ENCODE data around the gene BMPR2. TPM values are rescaled to one million over a fixed set of nuclear protein-coding genes. Genes with fewer than 3 reads are reported as not detected.
"Not testable (repeated sequence)": the region's sequence is repeated elsewhere in the genome, so short reads cannot be mapped to it uniquely, and the experiment has no call there.

Gene BMPR2
- polyA plus RNA-seq, 1 experiment, result 30.9 TPM

DNA sequence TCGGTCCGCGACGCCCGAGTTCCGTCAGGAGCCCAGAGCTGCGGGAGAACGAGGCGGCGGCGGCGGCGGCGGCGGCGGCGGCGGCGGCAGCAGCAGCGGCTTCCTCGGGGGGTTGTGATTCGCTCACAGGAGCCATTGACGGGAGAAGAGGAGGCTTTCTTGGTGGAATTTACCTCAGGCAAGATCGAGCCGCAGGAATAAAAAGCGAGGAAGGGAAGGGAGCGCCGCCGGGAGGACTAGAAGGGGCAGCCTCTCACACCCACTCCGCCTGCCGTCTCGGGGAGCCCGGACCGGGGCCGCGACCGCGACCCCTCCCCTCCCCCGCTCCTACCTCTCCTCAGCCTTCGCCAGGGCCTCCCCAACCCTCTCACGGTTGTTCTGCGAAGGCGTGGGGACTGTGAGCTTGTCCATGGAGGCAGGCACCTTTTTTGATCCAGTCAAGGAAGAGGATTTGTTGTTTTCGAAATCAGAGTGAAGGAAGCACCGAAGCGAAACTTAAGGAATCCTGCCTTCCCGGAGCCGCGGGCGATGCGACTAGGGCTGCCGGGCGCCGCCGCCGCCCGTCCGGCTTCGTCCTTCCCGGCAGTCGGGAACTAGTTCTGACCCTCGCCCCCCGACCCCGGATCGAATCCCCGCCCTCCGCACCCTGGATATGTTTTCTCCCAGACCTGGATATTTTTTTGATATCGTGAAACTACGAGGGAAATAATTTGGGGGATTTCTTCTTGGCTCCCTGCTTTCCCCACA, 506 bp downstream of the BMPR2 start:
- Histone ChIP-seq H3K4me3 (ENCODE audit: low read depth, low read length) (peak overlapping the region; percentile 77), H3K36me3 (ENCODE audit: control insufficient read depth, insufficient read depth, low read length) (no peaks in the 10 kb centered on the region), H3K27me3 (ENCODE audit: control insufficient read depth, insufficient read depth, low read length) (no peaks in the 10 kb centered on the region)
- ChIA-PET CTCF (no interaction called here), POLR2A (interaction anchor here (0.5 to 0.8 kb wide), 2 partner anchors 11 to 32 kb away, joined by 4 to 13 read pairs; no protein-coding TSS in a partner anchor)
- TF ChIP-seq CTCF (IDR thresholded peaks at IDR 0.05; ENCODE audit: insufficient read depth, low read depth, low read length), result no peak
- no peak for DNase-seq (ENCODE audit: low read depth)

DNA sequence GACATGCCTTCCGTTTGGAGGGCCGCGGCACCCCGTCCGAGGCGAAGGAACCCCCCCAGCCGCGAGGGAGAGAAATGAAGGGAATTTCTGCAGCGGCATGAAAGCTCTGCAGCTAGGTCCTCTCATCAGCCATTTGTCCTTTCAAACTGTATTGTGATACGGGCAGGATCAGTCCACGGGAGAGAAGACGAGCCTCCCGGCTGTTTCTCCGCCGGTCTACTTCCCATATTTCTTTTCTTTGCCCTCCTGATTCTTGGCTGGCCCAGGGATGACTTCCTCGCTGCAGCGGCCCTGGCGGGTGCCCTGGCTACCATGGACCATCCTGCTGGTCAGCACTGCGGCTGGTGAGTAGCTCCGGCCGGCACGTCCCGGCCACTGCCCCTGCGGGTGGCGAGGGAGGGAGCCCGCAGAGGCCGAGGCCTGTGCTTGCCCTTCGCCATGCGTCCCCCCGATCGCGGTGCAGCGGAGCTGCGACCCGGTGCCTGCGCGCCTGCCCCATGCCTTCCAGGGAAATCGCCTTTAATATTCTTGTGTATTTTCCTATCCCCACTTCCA, 1.2 kb downstream of the BMPR2 start:
- CTCF ChIA-PET, result no interaction called here
- no peak for DNase-seq (ENCODE audit: low read depth)
- Histone ChIP-seq H3K36me3 (ENCODE audit: control insufficient read depth, insufficient read depth, low read length) (no peaks in the 10 kb centered on the region), H3K27me3 (ENCODE audit: control insufficient read depth, insufficient read depth, low read length) (no peaks in the 10 kb centered on the region), H3K4me3 (ENCODE audit: low read depth, low read length) (peak overlapping the region; percentile 77)
- POLR2A ChIA-PET, result no interaction called here
- no peak for TF ChIP-seq CTCF (IDR thresholded peaks at IDR 0.05; ENCODE audit: insufficient read depth, low read depth, low read length)

DNA sequence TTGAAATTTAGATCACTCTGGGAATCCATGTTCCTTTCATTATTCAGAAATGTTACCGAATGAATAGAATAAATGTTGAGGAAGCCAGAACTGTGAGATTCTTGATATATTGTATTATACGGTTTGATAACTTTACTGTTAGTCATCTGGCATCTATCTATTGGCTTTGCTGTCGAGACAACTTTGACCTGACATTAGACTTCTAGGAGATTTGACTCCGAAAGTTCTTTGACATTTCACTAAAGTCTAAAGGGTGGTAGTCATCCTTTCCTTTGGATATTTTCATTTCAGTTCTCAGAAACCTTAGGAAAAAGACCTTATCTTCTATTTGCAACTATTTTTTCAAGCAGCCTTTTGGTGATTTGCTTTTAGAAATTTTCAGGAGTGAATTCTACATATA, 1.9 kb downstream of the BMPR2 start:
- DNase-seq (ENCODE audit: low read depth), result no peak
- ChIA-PET CTCF (no interaction called here), POLR2A (no interaction called here)
- H3K4me3 ChIP-seq (ENCODE audit: low read depth, low read length), result peak overlapping the region; percentile 77
- TF ChIP-seq CTCF (IDR thresholded peaks at IDR 0.05; ENCODE audit: insufficient read depth, low read depth, low read length), result no peak
- no peaks in the 10 kb centered on the region for H3K27me3 ChIP-seq (ENCODE audit: control insufficient read depth, insufficient read depth, low read length)
- H3K36me3 ChIP-seq (ENCODE audit: control insufficient read depth, insufficient read depth, low read length), result no peaks in the 10 kb centered on the region

DNA sequence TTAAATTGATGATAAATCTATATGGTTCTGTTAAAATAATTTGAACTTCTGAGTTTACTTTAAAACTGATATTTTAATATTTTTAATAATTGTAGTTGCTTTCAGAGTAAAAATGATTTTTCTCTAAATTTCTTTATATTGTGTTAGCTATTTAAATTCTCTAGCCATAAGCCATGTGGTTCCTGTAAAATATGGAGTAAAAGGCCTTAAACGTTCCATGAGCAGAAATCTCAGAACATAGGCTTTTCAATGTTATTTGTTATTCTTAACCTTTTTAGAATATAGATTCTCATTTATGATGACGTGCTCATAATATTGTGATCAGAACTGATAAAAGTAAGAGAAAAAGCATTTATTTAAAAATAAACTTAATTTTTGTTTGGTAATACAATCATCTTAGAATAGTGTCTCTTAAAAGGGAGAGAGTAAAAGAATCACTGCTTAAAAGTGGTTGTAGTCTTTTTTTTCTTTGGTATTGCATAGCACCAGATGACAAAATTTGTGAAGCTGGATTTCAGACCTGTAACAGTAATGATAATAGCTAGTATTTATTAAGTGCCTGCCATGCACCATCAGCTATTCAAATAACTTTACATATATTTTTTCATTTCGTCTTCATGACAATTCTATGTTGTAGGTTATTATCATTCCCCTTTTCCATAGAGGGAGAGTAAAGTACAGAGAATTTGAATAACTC, 2.7 kb downstream of the BMPR2 start:
- CTCF ChIA-PET, result no interaction called here
- Histone ChIP-seq H3K4me3 (ENCODE audit: low read depth, low read length) (peak overlapping the region; percentile 77), H3K27me3 (ENCODE audit: control insufficient read depth, insufficient read depth, low read length) (no peaks in the 10 kb centered on the region), H3K36me3 (ENCODE audit: control insufficient read depth, insufficient read depth, low read length) (no peaks in the 10 kb centered on the region)
- POLR2A ChIA-PET, result no interaction called here
- no peak for DNase-seq (ENCODE audit: low read depth)
- TF ChIP-seq CTCF (IDR thresholded peaks at IDR 0.05; ENCODE audit: insufficient read depth, low read depth, low read length), result no peak

DNA sequence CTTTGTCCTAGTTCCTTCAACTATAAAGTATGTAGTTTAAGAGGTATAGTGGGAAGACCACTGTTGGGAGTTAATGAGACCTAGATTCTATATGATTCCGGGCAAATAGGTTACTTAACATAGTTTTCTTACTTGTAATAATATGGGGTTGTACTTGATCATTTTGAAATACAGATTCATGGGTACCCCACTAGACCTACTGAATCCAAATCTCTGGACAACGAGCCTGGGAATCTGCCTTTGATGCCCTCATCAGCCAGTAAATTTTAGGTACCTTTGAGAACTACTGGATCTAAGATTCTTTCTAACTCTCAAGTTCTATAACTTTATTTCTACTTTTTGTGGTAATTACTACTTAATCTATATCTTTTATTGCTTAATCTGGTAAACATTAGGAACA, 6.6 kb downstream of the BMPR2 start:
- H3K4me3 ChIP-seq (ENCODE audit: low read depth, low read length), result no peak overlapping the region
- no peak for DNase-seq (ENCODE audit: low read depth)
- no peaks in the 10 kb centered on the region for H3K36me3 ChIP-seq (ENCODE audit: control insufficient read depth, insufficient read depth, low read length)
- H3K27me3 ChIP-seq (ENCODE audit: control insufficient read depth, insufficient read depth, low read length), result no peaks in the 10 kb centered on the region
- TF ChIP-seq CTCF (IDR thresholded peaks at IDR 0.05; ENCODE audit: insufficient read depth, low read depth, low read length), result no peak
- ChIA-PET POLR2A (no interaction called here), CTCF (no interaction called here)

DNA sequence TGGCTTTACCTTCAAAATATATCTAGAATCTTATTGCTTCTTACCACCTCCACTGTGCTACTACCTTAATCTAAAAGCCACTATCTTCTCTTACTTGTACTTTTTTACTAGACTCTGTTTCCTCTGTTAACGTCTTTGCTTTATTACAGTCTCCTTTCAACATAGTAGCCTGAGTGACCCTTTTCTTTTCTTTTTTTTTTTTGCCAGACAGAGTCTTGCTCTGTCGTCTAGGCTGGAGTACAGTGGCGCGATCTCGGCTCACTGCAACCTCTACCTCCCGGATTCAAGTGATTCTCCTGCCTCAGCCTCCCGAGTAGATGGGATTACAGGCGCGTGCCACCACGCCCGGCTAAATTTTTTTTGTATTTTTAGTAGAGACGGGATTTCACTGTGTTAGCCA, 10.4 kb downstream of the BMPR2 start:
- POLR2A ChIA-PET, CTCF ChIA-PET: not testable (repeated sequence)

More for the DNA sequence above, 10.4 kb downstream of the BMPR2 start:
- not testable (repeated sequence) for H3K36me3 ChIP-seq (ENCODE audit: control insufficient read depth, insufficient read depth, low read length); DNase-seq (ENCODE audit: low read depth); H3K4me3 ChIP-seq (ENCODE audit: low read depth, low read length); H3K27me3 ChIP-seq (ENCODE audit: control insufficient read depth, insufficient read depth, low read length)

Measured in BJ (cell line).